Stimulated activated CD8-positive, alpha-beta memory T cell treated with anti-CD3 and anti-CD28 coated beads, Interleukin-12 subunit alpha, Interleukin-12 subunit beta, amount 100 ng/mL, for 24 hours (primary cell): ENCODE measurements around the gene PBX4.

ENCODE experiments used
- DNase-seq: peaks from one replicate; pipeline ENCODE4 v3.0.0-alpha.2; 2020; ENCODE audit errors: extremely low read depth

PBX4 gene

GRCh38 chr19:19649580-19649995, 31.1 kb upstream of the PBX4 start:
- no peak for DNase-seq

- DNase-seq = no peak
These were observed 30.7 kb upstream of the PBX4 start for GRCh38 chr19:19649155-19649554.

GRCh38 chr19:19647037-19647835, 28.7 kb upstream of the PBX4 start:
- no peak for DNase-seq

DNA sequence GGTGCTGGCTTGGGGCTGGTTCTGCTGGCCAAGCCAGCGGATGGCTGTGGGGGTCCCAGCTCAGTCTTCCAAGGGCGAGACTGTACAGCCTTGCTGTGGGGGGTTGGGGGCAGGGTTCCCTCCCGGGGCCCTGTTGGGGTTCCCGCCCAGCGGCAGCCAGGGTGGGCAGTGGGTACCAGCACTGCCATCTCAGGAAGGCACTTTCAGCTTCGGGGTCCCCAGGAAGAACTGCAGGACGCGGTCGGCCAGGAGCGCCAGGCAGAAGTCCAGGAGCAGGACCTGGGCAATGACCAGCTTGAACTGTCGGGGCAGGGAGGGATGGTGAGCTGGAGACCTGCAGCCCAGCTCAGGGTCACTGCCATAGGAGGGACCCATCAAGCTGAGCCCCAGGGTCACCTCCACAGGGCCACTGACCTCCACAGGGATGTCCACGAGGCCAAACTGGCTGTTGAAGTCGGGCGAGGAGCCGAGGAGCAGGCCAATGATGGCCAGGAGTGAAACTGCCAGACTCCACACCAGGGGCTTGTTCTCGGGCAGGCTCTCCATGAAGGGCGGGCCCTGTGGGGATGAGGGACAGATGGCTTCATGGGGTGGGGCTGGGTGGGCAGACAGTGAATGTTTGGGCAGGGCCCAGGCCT, 26.9 kb upstream of the PBX4 start:
- DNase-seq = no peak

GRCh38 chr19:19644054-19644388, 25.5 kb upstream of the PBX4 start:
- no peak for DNase-seq

DNA sequence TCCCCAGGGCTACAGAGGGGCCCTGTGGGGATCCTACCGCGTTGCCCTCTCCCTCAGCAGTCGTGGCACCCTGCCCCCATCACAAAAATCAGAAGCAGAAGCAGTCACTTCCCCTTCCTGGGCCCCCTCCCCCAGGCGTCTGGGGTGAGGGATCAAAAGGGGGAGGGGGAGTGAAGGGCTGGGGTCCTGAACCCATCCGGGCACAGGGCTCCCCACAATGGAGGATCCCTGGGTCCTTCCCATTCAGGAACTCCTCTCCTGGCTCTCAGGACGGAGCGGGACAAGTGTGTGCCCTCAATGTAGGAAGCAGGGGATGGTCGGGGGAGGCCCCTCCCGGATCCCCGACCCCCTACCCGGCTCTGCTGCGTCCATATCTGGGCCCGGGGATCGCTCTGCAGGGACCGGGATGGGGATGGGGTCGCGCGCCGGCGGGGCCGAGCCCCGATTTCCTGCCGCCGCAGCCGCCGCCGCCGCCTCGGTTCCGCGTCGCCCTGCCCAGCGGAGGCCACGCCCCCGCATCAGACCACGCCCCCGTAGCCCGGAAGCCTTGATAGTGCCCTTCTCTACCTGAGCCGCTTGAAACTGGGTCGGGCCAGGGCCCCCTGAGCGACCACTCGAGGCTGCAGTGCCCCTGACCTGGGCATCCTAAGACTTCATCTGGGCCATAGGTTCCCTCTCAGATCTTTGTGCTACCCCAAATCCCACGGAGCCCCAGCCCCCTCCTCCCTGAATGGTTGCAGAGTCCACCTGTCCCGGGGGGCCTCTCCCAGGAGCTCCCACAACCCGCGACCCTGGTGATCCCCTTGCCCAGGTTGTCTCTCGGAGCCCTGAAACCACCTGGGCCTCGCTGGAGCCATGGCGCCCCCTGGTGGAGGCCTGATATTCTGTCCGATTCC, 24.9 kb upstream of the PBX4 start, which contains the start of gene GMIP:
TSS of gene GMIP (minus strand) at position 500 of the 896 bp plus-strand sequence. CDS start at position 372, 128 bp downstream.
- peak; percentile 66 for DNase-seq

- DNase-seq = peak; percentile 15
These were observed 24.1 kb upstream of the PBX4 start for GRCh38 chr19:19642506-19643157.

- DNase-seq = no peak
These were observed 19.2 kb upstream of the PBX4 start for GRCh38 chr19:19637523-19638251.

DNA sequence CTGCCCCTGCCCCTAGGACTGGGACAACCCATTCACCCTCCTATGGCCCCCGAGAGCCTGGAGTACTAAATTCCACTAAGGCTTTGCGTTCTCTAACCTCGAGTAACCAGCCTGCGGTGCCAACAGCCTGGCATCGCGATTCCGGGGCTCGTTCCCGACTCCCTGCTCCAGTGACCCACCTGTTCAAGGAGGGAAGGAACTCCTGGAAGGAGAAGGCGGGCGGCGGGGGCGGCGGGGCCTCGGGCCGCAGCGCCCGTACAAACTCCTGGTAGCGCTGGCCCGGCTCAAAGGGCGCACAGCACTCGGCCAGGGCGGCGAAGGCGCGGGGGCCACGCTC, 18.7 kb upstream of the PBX4 start:
- DNase-seq = no peak

- DNase-seq = no peak
These were observed 18.2 kb upstream of the PBX4 start for GRCh38 chr19:19636573-19637185.

DNA sequence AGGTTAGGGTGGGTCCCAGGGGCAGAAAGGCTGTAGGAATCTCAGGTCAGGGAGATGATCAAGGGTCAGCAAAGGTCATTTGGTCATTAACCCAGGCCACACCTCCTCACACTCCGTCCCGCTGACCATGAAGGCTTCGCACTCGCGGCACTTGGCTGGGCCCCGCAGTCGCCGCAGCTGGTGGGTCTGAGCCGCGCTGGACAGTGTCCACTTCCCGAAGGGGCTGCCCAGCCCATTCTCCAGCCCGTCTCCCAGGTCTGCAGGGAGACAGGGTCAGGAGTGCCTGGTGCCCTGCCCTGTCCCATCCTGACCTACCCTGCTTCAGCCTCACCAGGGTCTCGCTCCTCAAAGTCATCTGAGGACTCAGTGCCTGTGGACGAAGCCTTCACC, 16.8 kb upstream of the PBX4 start:
- no peak for DNase-seq

GRCh38 chr19:19634516-19635312, 16.2 kb upstream of the PBX4 start:
- DNase-seq = no peak

DNA sequence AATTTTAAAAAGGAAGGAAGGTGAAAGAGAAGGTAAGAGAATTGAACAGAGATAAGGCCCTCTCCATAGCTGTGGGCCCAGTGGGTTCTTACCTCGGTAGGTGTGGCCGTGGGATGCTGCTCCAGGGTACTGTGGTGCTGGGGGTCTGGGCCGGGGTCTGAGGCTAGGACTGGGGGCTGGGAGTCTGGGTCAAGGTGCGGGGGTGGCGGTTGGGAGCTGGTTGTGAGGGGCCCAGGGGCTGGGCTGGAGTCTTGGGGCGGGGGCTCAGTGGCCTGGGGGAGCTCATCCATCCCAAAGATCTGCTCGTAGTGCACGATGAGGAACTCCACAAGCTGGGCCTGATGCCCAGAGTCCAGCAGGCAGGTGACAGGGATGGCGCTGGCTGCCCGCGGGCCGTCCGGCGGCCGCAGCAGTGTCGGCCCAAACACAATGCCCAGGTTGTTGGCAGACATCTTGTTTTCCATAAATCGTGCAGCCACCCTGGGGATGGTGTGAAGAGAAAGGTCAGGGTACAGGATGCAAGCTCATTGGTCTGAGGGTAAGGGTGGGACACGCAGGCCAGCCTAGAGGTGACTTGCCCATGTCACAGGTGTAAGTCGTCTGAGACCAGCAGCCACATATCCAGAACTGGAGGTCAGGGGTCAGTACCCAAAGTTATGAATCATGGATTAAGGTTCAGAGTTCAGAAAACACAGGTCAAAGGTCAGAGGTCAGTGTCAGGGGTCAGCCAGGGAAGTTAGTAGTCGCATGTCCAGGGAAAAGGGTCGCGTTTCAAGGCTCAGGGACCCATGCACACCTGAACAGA, 15.4 kb upstream of the PBX4 start:
- no peak for DNase-seq

GRCh38 chr19:19632661-19633060, 14.2 kb upstream of the PBX4 start:
- no peak for DNase-seq

DNA sequence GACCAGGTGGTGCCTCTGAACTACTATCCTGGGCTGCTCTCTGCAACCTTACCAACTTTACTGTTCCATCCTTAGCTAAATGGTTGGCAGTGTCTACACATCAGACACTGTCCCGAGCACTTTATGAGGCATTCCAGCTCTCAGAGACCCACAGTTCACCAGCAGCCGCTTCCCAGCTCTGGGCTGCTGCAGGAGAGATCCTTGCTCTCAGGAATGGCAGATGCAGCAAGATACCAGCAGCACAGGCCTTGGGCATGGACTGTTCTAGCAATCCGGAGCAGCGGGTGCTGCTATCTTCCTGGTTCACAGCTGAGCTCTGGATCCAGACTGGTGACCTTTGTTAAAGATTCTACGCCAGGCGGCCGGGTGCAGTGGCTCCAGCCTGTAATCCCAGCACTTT, 12.9 kb upstream of the PBX4 start:
- DNase-seq = no peak

GRCh38 chr19:19630426-19630825, 11.9 kb upstream of the PBX4 start:
- DNase-seq = no peak

- DNase-seq = no peak
These were observed 11.6 kb upstream of the PBX4 start for GRCh38 chr19:19630062-19630414.

DNA sequence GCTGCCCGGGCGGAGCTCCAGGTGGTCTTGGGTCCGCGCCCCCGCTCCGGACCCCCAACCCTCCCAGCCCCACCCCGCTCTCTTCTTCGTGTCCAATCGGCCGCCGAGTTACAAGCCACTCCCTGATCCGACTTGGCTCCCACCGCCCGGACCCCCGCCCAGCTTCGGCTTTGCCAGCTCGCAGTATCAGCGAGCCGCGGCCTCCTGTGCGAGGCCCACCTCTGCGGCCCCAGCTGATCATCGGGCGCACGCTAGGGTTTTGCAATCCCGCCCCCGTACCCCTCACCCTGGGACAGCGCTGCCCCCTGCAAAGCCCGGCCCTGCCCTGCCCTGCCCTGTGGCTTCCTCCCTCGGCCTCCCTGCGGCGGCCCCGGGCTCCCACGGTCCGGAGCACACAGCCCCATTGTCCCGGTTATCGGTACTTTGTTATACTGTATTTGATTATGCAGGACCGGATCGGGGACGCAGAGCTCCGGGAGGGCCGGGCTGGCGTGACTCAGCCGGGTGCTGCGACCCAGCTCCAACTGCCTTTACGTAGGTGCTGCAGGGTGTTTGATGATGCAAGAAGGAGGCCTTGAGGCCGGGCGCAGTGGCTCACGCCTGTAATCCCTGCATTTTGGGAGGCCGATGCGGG, 10.1 kb upstream of the PBX4 start:
- no peak for DNase-seq
